Smooth muscle cell (in vitro differentiated cells): ENCODE results near the gene RIT1. TPM values are rescaled to one million over a fixed set of nuclear protein-coding genes. Genes with fewer than 3 reads are reported as not detected.

ENCODE experiments used
- DNase-seq: peaks from one replicate; lab custom pipeline; 2025; ENCODE audit not compliant: unreplicated experiment; lab: John Stamatoyannopoulos, UW
- H2AFZ ChIP-seq: fragments of 200-600 bp; sonication (generic); 2 replicates; pipeline ENCODE4 v1.6.0; 2016; ENCODE audit warnings: antibody characterized with exemption, low read depth, mild to moderate bottlenecking
- H3F3A ChIP-seq: fragments of 200-600 bp; sonication (generic); 2 replicates; pipeline ENCODE4 v1.6.0; 2017; ENCODE audit warnings: antibody characterized with exemption, low read depth
- H3K27ac ChIP-seq: fragments of 200-600 bp; sonication (generic); 2 replicates; pipeline ENCODE4 v1.5.1; 2016; ENCODE audit warnings: low read depth, mild to moderate bottlenecking
- H3K27me3 ChIP-seq: fragments of 200-600 bp; sonication (generic); 2 replicates; pipeline ENCODE4 v1.6.1; 2016; ENCODE audit warnings: low read depth, mild to moderate bottlenecking
- H3K36me3 ChIP-seq: fragments of 200-600 bp; sonication (generic); 2 replicates; pipeline ENCODE4 v1.5.1; 2016; ENCODE audit warnings: low read depth
- H3K4me1 ChIP-seq: fragments of 200-600 bp; sonication (generic); 2 replicates; pipeline ENCODE4 v1.5.1; 2016; ENCODE audit warnings: low read depth
- H3K4me2 ChIP-seq: fragments of 200-600 bp; sonication (generic); 2 replicates; pipeline ENCODE4 v1.6.0; 2016; ENCODE audit warnings: mild to moderate bottlenecking
- H3K4me3 ChIP-seq: fragments of 200-600 bp; sonication (generic); 2 replicates; pipeline ENCODE4 v1.5.1; 2016; ENCODE audit warnings: mild to moderate bottlenecking
- H3K79me2 ChIP-seq: fragments of 200-600 bp; sonication (generic); 2 replicates; pipeline ENCODE4 v1.6.0; 2016; ENCODE audit warnings: low read depth, mild to moderate bottlenecking
- H3K9ac ChIP-seq: fragments of 200-600 bp; sonication (generic); 2 replicates; pipeline ENCODE4 v1.6.0; 2016; ENCODE audit warnings: low read depth
- H3K9me3 ChIP-seq: fragments of 200-600 bp; sonication (generic); replicated peaks from 2 replicates; pipeline ENCODE4 v1.5.1; 2016; ENCODE audit warnings: low read depth
- H4K20me1 ChIP-seq: fragments of 200-600 bp; sonication (generic); 2 replicates; pipeline ENCODE4 v1.6.0; 2016; ENCODE audit warnings: low read depth
- WGBS: methylation state at CpG from one replicate; pipeline ENCODE4 v1.1.7; 2016; ENCODE audit warnings: low lambda C conversion rate; 5-methylcytosine and 5-hydroxymethylcytosine counted together
- polyA plus RNA-seq: library from polyadenylated mRNA; unstranded; fragments of >200 nt; fragmentation: Nextera tagmentation; extraction: Ambion mirVana; gene quantifications from 2 replicates; pipeline ENCODE4 v1.2.1, GENCODE V29; 2016
- total RNA-seq: library from RNA; depleted of rRNA; stranded (reverse); fragments of >200 nt; gene quantifications from 2 replicates; pipeline ENCODE4 v1.2.3, GENCODE V29; 2014
- TF ChIP-seq, protein P1 (sequence below): fragments of 200-600 bp; sonication (generic); IDR thresholded peaks from 2 replicates; pipeline ENCODE4 v1.5.1; 2017; ENCODE audit warnings: borderline replicate concordance, mild to moderate bottlenecking, antibody characterized with exemption; ENCODE audit not compliant: insufficient read depth, poor library complexity, severe bottlenecking

RIT1 gene
- total and polyA plus RNA-seq, 2 experiments from 2014 or later: 63.6 to 65.3 TPM

GRCh38 chr1:155925506-155925905 is 14.4 kb upstream of the RIT1 start:
- H2AFZ ChIP-seq: no peak overlapping the region
- no peaks in the 10 kb centered on the region for H3K9me3 ChIP-seq
- TF ChIP-seq, protein P1, sequence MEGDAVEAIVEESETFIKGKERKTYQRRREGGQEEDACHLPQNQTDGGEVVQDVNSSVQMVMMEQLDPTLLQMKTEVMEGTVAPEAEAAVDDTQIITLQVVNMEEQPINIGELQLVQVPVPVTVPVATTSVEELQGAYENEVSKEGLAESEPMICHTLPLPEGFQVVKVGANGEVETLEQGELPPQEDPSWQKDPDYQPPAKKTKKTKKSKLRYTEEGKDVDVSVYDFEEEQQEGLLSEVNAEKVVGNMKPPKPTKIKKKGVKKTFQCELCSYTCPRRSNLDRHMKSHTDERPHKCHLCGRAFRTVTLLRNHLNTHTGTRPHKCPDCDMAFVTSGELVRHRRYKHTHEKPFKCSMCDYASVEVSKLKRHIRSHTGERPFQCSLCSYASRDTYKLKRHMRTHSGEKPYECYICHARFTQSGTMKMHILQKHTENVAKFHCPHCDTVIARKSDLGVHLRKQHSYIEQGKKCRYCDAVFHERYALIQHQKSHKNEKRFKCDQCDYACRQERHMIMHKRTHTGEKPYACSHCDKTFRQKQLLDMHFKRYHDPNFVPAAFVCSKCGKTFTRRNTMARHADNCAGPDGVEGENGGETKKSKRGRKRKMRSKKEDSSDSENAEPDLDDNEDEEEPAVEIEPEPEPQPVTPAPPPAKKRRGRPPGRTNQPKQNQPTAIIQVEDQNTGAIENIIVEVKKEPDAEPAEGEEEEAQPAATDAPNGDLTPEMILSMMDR: no peak
- H3F3A ChIP-seq: peaks cover 12% of the 10 kb centered on the region
- WGBS: 92% methylated on average over 2 of the region's 2 CpGs
- no peak overlapping the region for H3K4me3 ChIP-seq
- H4K20me1 ChIP-seq: peaks cover 79% of the 10 kb centered on the region
- H3K79me2 ChIP-seq: peaks cover 53% of the 10 kb centered on the region
- no peak overlapping the region for H3K9ac ChIP-seq
- H3K27ac ChIP-seq: no peak overlapping the region
- DNase-seq: no peak
- peaks cover 45% of the 10 kb centered on the region for H3K36me3 ChIP-seq
- no peaks in the 10 kb centered on the region for H3K27me3 ChIP-seq
- no peak overlapping the region for H3K4me2 ChIP-seq
- no peaks in the 10 kb centered on the region for H3K4me1 ChIP-seq

GRCh38 chr1:155920717-155921116 is 9.6 kb upstream of the RIT1 start:
- Histone ChIP-seq H4K20me1 (peaks cover 47% of the 10 kb centered on the region), H3K4me2 (no peak overlapping the region), H3K9ac (no peak overlapping the region), H3F3A (peaks cover 38% of the 10 kb centered on the region), H3K79me2 (peaks cover 12% of the 10 kb centered on the region), H2AFZ (no peak overlapping the region), H3K4me3 (no peak overlapping the region), H3K27me3 (no peaks in the 10 kb centered on the region), H3K4me1 (no peaks in the 10 kb centered on the region), H3K36me3 (peaks cover 48% of the 10 kb centered on the region), H3K9me3 (no peaks in the 10 kb centered on the region), H3K27ac (no peak overlapping the region)
- 97% methylated on average over 3 of the region's 3 CpGs for WGBS
- no peak for DNase-seq
- TF ChIP-seq, protein P1: no peak

DNA sequence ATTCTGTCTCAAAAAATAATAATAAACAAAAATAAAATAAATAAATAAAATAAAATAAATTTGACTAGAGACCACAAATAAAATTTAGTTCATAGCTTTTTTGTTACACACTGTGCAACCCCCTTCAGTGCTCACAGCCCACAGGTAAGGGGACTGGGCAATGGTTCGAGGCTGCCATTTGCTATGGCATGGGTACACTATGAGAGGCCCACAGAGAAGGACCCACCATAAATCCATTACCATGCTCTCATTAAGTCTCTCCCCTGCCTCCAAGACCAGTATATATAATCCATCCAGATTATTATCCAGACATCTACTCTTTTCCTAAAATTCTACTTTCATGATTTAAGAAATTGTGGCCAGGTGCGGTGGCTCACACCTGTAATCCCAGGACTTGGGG is 8.7 kb upstream of the RIT1 start:
- peaks cover 43% of the 10 kb centered on the region for H4K20me1 ChIP-seq
- H3K4me3 ChIP-seq: no peak overlapping the region
- no peak overlapping the region for H3K9ac ChIP-seq
- H3K9me3 ChIP-seq: no peaks in the 10 kb centered on the region
- no peak overlapping the region for H3K4me2 ChIP-seq
- no peak overlapping the region for H2AFZ ChIP-seq
- H3K36me3 ChIP-seq: peaks cover 42% of the 10 kb centered on the region
- peaks cover 9% of the 10 kb centered on the region for H3K79me2 ChIP-seq
- peaks cover 43% of the 10 kb centered on the region for H3F3A ChIP-seq
- no peak for DNase-seq
- no peaks in the 10 kb centered on the region for H3K4me1 ChIP-seq
- no peak overlapping the region for H3K27ac ChIP-seq
- TF ChIP-seq, protein P1: no peak
- H3K27me3 ChIP-seq: no peaks in the 10 kb centered on the region
- WGBS: 93% methylated on average over 2 of the region's 2 CpGs

DNA sequence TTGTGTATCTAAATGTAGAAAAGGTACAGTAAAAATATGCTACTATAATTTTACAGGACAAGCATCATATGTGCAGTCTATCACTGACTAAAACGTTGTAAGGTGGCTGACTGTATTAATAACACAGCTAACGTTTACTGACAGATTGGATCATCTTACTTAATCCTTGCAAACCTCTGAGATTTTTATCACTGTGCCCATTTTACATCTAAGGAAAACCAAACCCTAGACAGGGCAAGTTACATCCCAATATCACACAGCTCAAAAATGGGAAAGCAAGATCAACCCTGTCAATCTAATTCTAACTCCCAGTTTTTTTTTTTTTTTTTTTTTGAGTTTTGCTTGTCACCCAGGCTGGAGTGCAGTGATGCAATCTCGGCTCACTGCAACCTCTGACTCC is 7.5 kb upstream of the RIT1 start:
- Histone ChIP-seq H3K79me2 (peaks cover 8% of the 10 kb centered on the region), H3K27ac (no peak overlapping the region), H2AFZ (no peak overlapping the region), H3K4me3 (no peak overlapping the region), H3K4me1 (no peaks in the 10 kb centered on the region), H3F3A (peaks cover 48% of the 10 kb centered on the region), H3K4me2 (no peak overlapping the region), H4K20me1 (peaks cover 36% of the 10 kb centered on the region), H3K9me3 (no peaks in the 10 kb centered on the region), H3K27me3 (no peaks in the 10 kb centered on the region), H3K36me3 (peaks cover 51% of the 10 kb centered on the region), H3K9ac (no peak overlapping the region)
- no peak for DNase-seq
- TF ChIP-seq, protein P1: no peak
- 86% methylated on average over 3 of the region's 3 CpGs for WGBS
